ENCODE results near the gene CERK.

CERK gene

DNA sequence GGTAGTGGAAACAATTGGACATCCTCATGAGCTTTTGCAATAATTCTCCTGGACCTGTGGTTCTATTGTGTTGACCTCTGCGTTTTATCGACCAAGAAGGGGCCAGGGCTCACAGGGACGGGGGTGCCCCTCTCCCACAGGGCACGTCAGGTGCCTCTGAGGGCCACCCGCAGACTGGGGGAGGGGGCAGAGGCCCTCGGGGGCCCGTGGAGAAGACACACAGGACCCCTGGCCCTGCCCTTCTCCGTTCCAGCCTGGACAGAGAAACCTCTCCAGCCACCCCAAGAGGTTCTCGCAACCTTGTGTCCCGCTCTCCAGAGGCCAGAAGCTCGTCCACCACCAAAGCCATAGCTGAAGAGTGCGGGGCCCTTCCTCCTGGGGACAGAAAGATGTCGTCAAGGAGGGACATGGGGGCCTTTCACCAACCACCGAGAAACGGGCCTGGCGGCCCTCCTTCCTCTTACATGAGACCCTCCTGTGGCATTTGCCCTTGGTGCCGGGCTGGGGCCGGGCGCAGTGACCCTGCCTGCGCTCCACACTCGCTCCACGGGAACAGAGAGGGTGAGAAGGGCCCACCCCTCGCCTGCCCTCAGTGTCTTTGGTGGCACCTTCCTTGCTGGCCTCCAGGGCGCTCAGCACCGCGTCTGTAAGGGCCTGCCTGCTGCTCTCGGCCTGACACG is 60.6 kb downstream of the CERK start:
- DNase-seq (ENCODE audit: low read depth) = no peak

DNA sequence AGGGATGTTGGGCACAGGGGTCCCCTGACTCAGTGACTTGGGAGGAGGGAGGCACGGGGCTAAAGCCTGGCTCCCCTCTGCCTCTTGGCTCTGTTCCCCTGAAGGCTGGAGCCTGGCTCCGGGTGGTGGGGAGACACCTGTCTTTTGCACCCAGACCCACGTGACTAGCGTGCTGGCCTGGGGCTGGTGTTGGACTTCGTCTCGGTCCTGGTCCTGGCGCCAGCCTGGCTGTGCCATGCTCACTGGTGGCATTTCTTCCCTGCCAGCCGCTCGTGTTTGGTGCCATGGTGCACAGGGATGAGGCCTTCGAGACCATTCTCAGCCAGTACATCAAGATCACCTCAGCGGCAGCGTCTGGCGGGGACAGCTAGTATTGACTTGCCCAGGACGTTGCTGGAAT is 61.2 kb downstream of the CERK start:
- no peak for DNase-seq (ENCODE audit: low read depth)

DNA sequence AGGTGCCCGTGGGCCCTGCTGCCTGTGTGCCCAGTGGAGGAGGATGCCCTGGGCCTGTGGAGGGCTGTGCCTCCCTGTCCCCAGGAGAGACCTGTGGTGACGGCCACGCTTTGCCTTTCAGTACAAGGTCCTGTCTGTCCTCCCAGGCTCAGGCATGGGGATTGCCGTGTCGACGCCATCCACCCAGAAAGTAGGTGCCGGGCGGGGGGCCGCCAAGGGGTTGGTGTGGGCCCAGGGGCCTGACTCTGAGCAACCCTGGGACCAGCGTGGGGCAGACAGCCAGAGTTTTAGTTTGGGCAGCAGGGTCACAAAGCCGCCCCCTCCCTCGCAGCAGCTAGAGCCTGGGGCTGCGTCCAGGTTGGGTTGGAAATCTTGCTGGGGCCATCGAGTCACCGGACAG is 61.6 kb downstream of the CERK start:
- DNase-seq (ENCODE audit: low read depth) = no peak

DNA sequence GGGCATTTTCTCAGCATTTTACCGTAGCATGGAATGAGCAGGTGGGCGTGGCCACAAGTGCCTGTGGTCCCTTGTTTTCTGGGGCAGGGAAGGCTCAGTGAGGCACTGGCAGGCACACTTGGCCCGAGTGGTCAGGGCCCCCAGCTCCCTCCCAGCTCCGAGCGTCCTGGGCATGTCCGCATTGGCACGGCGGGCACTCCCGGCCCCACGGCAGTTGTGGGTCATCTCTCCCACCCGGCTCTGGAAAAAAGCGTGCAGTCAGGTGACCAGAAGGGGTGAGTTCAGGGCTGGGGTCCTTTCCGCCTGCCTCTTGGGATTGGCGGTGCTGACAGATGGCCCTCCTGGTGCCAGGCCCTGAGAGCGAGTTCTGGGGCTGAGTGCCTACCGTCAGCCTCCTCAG is 62.1 kb downstream of the CERK start:
- DNase-seq (ENCODE audit: low read depth) = no peak

DNA sequence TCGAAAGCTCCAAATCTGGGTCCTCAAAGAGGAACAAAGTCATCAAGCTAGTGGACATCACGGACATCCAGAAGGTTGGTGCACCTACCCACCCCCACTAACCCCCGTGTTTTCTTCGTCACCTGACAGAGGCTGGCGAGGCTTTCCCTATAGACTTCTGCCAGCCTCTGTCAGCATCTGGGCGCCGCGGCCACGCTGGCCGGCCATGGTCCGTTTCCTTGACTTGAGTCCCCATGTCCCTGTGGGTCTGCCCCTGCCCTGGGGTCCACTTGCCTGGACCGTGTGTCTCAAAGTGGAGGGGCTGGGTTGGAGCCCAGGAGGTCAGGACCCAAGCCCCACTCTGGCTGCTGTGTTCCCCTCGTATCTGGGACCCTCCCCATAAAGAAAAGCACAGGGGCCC is 62.6 kb downstream of the CERK start:
- DNase-seq (ENCODE audit: low read depth) = no peak

DNA sequence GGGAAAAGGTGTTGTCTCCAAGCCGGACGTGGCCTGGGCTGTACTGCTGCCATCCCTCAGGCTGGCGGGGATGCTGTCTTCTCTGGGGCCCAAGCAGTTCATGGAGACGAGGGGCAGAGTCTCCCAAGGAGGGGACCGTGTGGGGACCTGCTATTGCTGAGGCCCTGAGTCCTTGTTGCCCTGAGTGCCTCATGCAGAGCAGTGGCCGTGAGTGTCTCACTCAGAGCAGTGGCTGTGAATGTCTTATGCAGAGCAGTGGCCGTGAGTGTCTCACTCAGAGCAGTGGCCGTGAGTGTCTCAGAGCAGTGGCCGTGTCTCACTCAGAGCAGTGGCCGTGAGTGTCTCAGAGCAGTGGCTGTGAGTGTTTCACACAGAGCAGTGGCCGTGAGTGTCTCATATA is 63.1 kb downstream of the CERK start:
- DNase-seq (ENCODE audit: low read depth) = no peak

DNA sequence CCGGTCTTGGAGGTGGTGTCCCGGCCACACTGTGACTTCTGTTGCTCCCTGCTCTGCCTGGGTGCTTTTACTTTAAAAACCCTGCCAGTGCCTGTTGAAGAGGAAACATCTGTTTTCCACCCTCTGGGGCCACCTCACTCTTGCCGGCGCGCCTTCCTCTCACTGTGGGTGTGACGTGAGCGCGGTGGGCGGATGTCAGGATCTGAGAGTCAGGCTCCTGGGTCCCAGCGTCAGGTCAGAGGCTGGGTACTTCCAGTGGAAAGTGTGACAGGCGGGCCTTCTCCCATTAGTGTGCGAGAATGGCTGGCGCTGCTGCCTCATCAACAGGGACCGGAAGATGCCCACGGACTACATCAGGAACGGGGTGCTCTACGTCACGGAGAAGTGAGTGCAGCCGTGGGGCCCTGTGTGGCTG is 63.7 kb downstream of the CERK start:
- DNase-seq (ENCODE audit: low read depth) = peak; percentile 87

DNA sequence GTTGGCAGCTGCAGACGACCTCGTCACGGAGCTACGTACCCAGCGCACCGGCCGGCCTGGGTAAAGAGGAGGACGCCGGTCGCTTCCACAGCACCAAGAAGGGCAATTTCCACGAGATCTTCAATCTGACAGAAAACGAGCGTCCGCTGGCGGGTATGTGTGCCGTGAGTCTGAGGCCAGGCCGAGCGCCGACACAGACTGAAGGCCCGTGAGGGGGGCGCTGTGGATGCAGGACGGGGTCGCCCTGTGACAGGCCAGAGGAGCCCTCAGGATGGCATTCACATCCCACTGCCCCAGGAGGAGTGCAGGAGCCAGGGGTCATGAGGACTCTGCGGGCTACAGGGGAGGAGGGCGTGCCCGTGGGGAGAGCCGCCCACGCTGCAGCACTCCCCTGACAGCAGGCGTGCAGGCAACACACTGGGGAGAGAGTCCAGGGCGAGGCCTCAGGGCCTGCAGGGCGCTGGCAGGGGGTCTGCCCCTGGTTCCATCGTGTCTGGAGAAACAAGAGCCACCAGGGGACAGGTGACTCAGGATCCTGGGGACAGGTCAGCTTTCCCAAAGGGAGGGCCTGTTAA is 64.3 kb downstream of the CERK start:
- DNase-seq (ENCODE audit: low read depth) = no peak

DNA sequence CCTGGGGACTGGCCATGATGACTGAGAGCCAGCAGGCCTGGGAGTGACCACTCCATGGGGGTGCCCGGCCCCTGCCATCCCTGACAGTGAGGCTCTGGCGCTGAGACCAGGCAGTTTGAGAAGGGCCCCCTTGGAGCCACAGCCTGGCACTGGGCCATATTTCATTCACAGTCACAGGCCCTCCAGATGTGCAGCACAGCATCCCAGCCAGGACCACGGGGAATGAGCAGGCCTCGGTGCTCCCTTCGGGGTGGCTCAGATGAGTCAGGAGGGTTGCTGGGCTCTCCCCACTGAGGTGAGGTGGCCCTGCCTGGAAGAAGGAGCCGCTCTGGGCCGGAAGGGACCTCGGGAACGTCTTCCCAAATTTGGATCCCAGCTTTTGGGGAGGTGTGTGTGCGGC is 64.8 kb downstream of the CERK start:
- no peak for DNase-seq (ENCODE audit: low read depth)

DNA sequence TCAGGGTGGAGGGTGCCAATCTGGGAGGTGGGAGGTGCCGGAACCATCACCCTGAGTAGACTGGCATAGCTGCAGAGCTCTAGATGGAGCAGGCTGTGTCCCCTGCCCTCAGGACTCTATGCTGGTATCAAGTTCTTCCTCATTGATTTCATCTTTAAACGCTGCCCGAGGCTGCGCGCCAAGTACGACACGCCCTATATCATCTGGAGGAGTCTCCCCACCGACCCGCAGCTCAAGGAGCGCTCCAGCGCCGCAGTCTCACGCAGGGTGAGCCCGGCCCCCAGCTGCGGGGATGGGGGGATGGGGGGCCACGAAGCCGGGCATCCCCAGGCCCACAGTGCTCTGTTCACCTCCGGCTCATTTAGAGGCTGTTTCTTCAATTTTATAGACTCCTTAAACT is 65.3 kb downstream of the CERK start:
- DNase-seq (ENCODE audit: low read depth) = no peak

DNA sequence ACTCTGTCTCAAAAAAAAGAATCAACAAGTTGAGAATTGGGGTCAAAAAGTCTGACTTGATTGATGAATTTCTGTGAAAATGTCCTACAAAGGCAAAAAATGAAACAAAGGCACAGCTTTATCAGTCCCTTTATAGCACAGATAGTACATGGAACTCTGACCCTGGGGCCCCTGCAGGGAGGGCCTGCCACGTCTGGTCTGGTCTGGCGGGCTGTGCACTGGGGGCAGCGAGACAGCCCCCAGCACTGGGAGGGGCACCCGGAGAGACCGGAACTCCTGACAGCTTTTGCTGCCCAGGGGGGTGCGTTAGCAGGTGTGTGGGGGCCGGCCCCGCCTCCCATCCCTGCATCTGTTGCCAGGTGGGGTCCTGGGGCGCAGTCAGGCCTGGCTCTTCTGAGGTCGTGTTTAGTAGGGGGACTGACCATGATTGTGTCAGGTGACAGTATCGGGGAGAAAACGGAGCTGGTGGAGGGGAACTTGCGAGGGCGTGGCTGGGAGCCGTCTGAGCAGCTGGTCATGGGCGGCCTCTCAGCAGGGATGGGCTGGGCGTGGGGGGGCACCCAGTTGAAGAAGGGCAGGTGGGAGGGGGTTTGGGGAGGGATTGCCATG is 66.1 kb downstream of the CERK start:
- no peak for DNase-seq (ENCODE audit: low read depth)

DNA sequence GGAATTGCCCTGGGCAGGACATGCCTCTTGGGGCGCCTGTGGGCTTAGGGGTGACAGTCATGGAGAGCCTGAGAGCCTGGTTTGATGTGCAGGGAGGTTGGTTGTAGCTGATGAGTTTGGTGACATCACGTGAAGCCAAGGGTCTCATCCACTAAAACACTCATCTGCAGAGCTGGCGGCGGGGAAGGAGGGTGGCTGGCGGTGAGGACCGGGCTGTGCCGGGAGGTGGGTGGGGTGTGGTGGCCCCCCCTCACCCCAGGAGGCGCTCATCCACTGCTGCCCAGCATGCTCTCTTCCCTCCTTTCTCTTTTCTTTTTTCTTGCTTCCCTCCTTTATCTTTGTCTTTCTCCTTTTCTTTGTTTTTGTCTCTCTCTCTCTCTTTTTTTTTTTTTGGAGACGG is 68.9 kb downstream of the CERK start:
- no peak for DNase-seq (ENCODE audit: low read depth)

DNA sequence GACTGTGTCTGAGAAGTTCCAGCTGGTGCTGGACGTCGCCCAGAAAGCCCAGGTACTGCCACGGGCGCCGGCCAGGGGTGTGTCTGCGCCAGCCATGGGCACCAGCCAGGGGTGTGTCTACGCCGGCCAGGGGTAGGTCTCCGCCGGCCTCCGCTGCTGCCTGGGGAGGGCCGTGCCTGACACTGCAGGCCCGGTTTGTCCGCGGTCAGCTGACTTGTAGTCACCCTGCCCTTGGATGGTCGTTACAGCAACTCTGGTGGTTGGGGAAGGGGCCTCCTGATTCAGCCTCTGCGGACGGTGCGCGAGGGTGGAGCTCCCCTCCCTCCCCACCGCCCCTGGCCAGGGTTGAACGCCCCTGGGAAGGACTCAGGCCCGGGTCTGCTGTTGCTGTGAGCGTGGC is 69.9 kb downstream of the CERK start:
- DNase-seq (ENCODE audit: low read depth) = no peak

DNA sequence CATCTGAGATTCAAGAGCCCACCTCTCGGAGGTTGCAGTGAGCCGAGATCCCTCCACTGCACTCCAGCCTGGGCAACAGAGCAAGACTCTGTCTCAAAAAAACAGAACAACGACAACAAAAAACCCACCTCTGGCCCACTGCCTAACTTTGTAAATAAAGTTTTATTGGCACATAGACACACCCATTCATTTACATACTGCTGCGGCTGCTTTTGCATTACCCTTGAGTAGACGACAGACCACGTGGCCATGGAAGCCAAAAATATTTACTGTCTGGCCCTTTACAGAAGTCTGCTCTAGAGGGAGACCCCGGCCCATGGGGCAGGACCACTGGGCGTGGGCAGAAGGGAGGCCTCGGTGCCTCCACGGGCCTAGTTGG is 70.8 kb downstream of the CERK start:
- no peak for DNase-seq (ENCODE audit: low read depth)

DNA sequence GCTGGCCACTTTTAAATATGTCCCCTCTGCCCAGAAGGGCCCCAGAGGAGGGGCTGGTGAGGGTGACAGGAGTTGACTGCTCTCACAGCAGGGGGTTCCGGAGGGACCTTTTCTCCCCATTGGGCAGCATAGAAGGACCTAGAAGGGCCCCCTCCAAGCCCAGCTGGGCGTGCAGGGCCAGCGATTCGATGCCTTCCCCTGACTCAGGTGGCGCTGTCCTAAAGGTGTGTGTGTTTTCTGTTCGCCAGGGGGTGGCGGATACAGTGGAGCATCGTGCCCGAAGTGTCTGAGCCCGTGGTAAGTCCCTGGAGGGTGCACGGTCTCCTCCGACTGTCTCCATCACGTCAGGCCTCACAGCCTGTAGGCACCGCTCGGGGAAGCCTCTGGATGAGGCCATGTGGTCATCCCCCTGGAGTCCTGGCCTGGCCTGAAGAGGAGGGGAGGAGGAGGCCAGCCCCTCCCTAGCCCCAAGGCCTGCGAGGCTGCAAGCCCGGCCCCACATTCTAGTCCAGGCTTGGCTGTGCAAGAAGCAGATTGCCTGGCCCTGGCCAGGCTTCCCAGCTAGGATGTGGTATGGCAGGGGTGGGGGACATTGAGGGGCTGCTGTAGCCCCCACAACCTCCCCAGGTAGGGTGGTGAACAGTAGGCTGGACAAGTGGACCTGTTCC is 71.3 kb downstream of the CERK start:
- DNase-seq (ENCODE audit: low read depth) = no peak

DNA sequence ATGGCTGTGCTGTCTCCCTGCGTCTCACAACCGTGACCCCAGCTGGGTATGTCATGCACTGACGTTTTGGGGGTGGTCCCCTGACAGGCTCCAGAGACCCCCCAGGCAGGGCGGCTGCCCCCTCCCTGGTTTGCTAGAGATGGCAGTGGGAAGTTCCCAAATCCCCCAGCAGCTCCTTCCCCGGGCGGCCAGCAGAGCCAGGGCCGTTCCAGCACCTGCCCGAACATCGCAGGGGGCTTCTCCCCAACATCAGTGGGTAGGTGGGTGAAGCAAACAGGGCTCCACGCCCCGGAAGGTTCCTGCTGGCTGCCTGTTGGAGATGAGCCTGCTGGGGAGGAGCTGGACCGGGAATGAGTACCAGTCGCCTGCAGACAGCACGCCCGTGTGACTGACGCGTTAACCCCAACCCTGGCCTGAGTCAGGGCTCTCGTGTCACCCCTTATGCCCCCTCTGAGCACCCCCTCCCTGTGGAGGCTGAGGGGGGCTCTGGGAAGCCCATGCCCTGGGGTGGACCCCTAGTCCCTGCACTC is 72.2 kb downstream of the CERK start:
- no peak for DNase-seq (ENCODE audit: low read depth)

DNA sequence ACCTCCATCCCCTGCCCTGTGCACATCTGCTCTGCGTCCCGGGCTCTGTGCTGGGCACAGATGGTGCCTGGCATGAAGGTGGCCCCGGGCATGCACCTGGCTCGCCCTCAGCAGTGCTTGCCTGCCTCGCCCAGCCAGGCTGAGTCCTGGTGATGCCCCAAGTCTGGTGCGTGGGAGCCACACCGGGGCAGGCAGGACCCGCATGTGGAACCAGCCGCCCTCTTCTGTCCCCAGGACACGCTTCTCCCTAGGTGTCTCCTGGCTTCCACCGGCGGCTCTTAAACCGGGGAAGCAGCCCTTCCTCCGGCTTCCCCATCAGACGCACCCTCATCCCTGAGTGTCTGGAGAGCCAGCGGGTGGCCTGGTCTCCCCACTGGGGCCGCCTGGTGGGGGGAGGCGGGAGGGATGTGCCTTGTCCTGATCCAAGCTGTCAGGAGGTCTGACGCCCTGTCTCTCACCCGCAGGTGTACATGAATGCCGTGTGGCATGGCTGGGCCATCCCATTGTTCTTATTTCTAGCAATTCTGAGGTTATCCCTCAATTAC is 72.8 kb downstream of the CERK start:
- DNase-seq (ENCODE audit: low read depth) = no peak

DNA sequence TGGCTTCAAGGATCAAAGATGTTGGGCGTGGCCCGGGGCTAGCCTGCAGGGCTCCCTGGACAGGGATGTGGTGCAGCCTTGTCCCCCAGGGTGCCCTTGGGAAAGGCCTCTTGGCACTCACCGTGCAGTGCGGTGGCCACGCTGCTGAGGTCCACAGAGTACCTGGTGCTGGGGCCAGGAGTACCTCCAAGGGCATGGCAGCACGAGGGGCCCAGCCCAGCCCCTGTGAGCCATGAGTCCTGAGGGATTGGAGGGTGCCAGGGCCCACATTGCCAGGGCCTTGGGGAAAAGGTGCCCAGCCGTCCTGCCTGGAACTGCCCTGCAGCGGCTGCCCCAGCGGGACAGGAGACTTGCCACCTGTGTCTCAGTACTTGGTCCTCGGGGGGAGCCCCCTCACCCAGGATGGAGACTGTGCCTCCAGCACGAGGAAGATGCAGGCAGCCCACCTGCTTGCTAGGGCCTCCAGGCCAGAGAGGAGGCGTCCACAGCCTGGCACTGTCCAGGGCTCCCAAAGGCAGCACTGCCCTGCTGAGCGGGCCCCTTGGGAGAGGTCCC is 73.7 kb downstream of the CERK start:
- no peak for DNase-seq (ENCODE audit: low read depth)

DNA sequence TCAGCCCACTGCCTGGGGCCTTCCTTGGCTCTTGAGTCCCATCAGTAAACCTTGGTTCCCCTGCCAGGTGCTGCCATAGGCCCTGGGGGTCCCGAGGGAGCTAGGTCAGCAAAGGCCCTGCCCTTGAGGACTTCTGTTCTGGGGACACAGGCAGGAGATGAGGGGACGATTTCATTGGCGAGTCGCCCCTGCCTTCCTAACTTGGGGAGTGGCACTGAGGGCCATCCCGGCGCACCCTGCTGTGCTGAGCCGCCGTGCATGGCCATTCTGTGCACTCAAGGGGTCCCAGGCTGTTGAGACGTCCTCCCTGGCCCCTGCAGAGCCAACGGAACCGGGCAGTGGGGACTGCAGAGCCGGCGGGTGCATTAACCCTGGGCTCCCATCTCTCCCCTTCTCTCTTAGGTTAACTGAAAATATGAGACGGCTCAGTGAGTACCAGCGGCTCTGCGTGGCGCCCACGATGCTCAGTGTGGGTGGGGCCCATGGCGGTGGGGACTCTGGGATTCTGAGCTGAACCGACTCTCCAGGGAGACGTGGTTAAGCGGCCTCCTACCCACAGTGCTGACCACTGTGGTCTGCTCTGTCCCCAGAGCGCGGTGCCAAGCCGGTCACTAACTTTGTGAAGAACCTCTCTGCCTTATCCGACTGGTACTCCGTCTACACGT is 74.5 kb downstream of the CERK start:
- DNase-seq (ENCODE audit: low read depth) = no peak

DNA sequence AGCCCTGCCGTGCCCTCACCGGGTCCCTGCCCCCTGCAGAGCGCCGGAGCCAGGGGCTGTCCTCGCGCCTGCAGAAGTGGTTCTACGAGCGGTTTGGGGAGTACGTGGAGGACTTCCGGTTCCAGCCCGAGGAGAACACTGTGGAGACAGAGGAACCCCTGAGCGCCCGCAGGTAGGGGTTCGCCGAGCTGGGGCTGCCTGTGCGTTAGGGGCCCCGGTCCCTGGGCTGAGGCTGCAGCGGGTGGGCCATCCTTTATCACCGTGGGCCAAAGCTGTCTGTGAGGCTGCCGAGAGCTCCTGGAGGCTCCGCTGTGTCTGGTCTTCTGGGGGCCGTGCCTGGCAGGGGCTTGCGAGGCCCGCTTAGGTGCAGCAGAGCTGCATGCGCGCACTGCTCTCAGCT is 75.1 kb downstream of the CERK start:
- DNase-seq (ENCODE audit: low read depth) = no peak

DNA sequence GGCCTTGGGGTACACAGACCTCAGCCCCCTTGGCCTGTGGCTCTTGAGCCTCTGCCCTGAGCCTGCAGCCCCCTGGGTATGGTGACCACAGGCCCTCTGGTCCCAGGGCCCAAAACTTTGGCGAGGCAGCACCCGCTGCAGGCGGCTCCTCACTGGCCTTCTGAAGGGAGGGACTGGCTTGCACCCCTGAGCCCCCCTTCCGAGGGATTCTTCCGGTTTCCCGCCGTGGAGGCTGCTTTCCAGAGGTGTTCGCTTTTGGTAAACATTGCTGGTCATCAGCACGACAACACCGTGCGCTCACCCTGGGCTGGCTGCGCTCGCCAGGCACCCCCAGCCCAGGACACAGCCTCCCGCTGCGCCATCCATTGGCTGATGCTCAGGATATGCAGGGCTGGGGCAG is 75.8 kb downstream of the CERK start:
- DNase-seq (ENCODE audit: low read depth) = no peak

Measured in T follicular helper cell (primary cell).